Liver (tissue), 9 donors: ENCODE data around the gene OR51B4. TPM values are rescaled to one million over a fixed set of nuclear protein-coding genes. Genes with fewer than 3 reads are reported as not detected.

Experiments used
- DNase-seq: peaks from one replicate; pipeline ENCODE4 v3.0.0-alpha.2; 2017; ENCODE audit warnings: low spot score
- H3K27ac ChIP-seq, 2 donors: one replicate each; pipeline ENCODE4 v1.7.0; 2013; ENCODE audit warnings: inconsistent platforms in 2 of 2, low read length in 2 of 2, control low read depth in 1 of 2, low read depth in 1 of 2, mild to moderate bottlenecking in 1 of 2
- H3K27me3 ChIP-seq, 4 donors: one replicate each; pipeline versions ENCODE4 v1.6.1 to v1.7.0; 2013; ENCODE audit warnings: low read length in 3 of 4, inconsistent platforms in 1 of 4, mild to moderate bottlenecking in 1 of 4, moderate library complexity in 1 of 4; ENCODE audit not compliant: control insufficient read depth in 4 of 4, insufficient read depth in 4 of 4
- H3K36me3 ChIP-seq, 4 donors: one replicate each; pipeline versions ENCODE4 v1.6.1 to v1.7.0; 2013; ENCODE audit warnings: low read length in 3 of 4, mild to moderate bottlenecking in 3 of 4, low read depth in 1 of 4, moderate library complexity in 1 of 4; ENCODE audit not compliant: control insufficient read depth in 4 of 4, insufficient read depth in 3 of 4
- H3K4me1 ChIP-seq, 4 donors: one replicate each; pipeline versions ENCODE4 v1.6.1 to v1.7.0; 2013; ENCODE audit warnings: low read length in 3 of 4, mild to moderate bottlenecking in 3 of 4, moderate library complexity in 1 of 4; ENCODE audit not compliant: control insufficient read depth in 4 of 4, insufficient read depth in 4 of 4
- H3K4me3 ChIP-seq, 3 donors: one replicate each; pipeline versions ENCODE4 v1.6.1 to v1.7.0; 2013; ENCODE audit warnings: low read length in 3 of 3, control low read depth in 1 of 3, low read depth in 1 of 3, mild to moderate bottlenecking in 1 of 3
- H3K9ac ChIP-seq, 2 donors: one replicate each; pipeline ENCODE4 v1.7.0; 2013; ENCODE audit warnings: low read length in 2 of 2, mild to moderate bottlenecking in 2 of 2, moderate library complexity in 2 of 2, control low read depth in 1 of 2, low read depth in 1 of 2
- H3K9me3 ChIP-seq, 4 donors: one replicate each; pipeline versions ENCODE4 v1.6.1 to v1.7.0; 2013; ENCODE audit warnings: low read length in 3 of 4; ENCODE audit not compliant: control insufficient read depth in 4 of 4
- ATF3 ChIP-seq: IDR thresholded peaks from 2 replicates; pipeline ENCODE4 v1.6.1; 2016; ENCODE audit warnings: antibody characterized with exemption
- CTCF ChIP-seq: fragments of 150-350 bp; IDR thresholded peaks from 2 replicates; pipeline ENCODE4 v1.5.1; 2017; ENCODE audit warnings: improper control_type of control experiment, low read depth, low read length; ENCODE audit not compliant: missing input control
- EGR1 ChIP-seq, 2 donors: IDR thresholded peaks; 2 replicates each; pipeline ENCODE4 v1.6.1; 2016 to 2018; ENCODE audit warnings: antibody characterized with exemption in 2 of 2, low read depth in 2 of 2
- FOXA1 ChIP-seq: IDR thresholded peaks from 2 replicates; pipeline ENCODE4 v1.6.1; 2016; ENCODE audit warnings: antibody characterized with exemption
- FOXA2 ChIP-seq: IDR thresholded peaks from 2 replicates; pipeline ENCODE4 v1.6.1; 2016; ENCODE audit warnings: antibody characterized with exemption
- GABPA ChIP-seq, 2 donors: IDR thresholded peaks in 1 of 2; conservative IDR thresholded peaks in 1 of 2; 2 replicates each; pipeline ENCODE4 v1.6.1; 2016; ENCODE audit warnings: antibody characterized with exemption in 2 of 2, mild to moderate bottlenecking in 1 of 2, moderate library complexity in 1 of 2
- HNF4A ChIP-seq, 2 donors: conservative IDR thresholded peaks; 2 replicates each; pipeline ENCODE4 v1.6.1; 2016; ENCODE audit warnings: antibody characterized with exemption in 2 of 2, mild to moderate bottlenecking in 2 of 2
- HNF4G ChIP-seq: IDR thresholded peaks from 2 replicates; pipeline ENCODE4 v1.6.1; 2016; ENCODE audit warnings: antibody characterized with exemption
- JUND ChIP-seq, 2 donors: IDR thresholded peaks; 2 replicates each; pipeline ENCODE4 v1.6.1; 2016; ENCODE audit warnings: antibody characterized with exemption in 2 of 2
- NR2F2 ChIP-seq: IDR thresholded peaks from 2 replicates; pipeline ENCODE4 v1.6.1; 2016; ENCODE audit warnings: antibody characterized with exemption
- RAD21 ChIP-seq, 2 donors: IDR thresholded peaks; 2 replicates each; pipeline ENCODE4 v1.6.1; 2016; ENCODE audit warnings: antibody characterized with exemption in 2 of 2, mild to moderate bottlenecking in 2 of 2
- REST ChIP-seq: IDR thresholded peaks from 2 replicates; pipeline ENCODE4 v1.6.1; 2016; ENCODE audit warnings: antibody characterized with exemption, mild to moderate bottlenecking
- RXRA ChIP-seq, 2 donors: IDR thresholded peaks; 2 replicates each; pipeline ENCODE4 v1.6.1; 2017 to 2018; ENCODE audit warnings: antibody characterized with exemption in 2 of 2, mild to moderate bottlenecking in 1 of 2
- SP1 ChIP-seq: IDR thresholded peaks from 2 replicates; pipeline ENCODE4 v1.6.1; 2018; ENCODE audit warnings: antibody characterized with exemption, mild to moderate bottlenecking
- TAF1 ChIP-seq: conservative IDR thresholded peaks from 2 replicates; pipeline ENCODE4 v1.6.1; 2016; ENCODE audit warnings: antibody characterized with exemption, mild to moderate bottlenecking
- YY1 ChIP-seq: IDR thresholded peaks from 2 replicates; pipeline ENCODE4 v1.6.1; 2016; ENCODE audit warnings: antibody characterized with exemption, mild to moderate bottlenecking
- WGBS: extraction: QIAGEN DNeasy Blood & Tissue Kit; methylation state at CpG from one replicate; pipeline ENCODE4 v1.1.7; 2013; 5-methylcytosine and 5-hydroxymethylcytosine counted together
- polyA plus RNA-seq, 2 donors: library from polyadenylated mRNA; stranded (reverse) in 1 of 2; unstranded in 1 of 2; fragments of 200-250 nt in 1 of 2; fragments of >200 nt in 1 of 2; fragmentation: Nextera tagmentation in 1 of 2; extraction: Ambion mirVana in 1 of 2; gene quantifications; one replicate each; pipeline versions ENCODE4 v1.2.1 to v1.2.3, GENCODE V29; 2013 to 2015
- total RNA-seq, 2 donors: library from RNA; depleted of rRNA; stranded (reverse); fragments of >200 nt; gene quantifications; one replicate each; pipeline ENCODE4 v1.2.3, GENCODE V29; 2014
- TF ChIP-seq, protein P1 (sequence below): IDR thresholded peaks from 2 replicates; pipeline ENCODE4 v1.6.1; 2016; ENCODE audit warnings: antibody characterized with exemption
- TF ChIP-seq, protein P2 (sequence below): IDR thresholded peaks from 2 replicates; pipeline ENCODE4 v1.6.1; 2016; ENCODE audit warnings: antibody characterized with exemption
- donor health status: healthy.
- donor health status: healthy.
- donor health status: healthy.
- donor health status: healthy.
- donor health status: healthy.

Gene OR51B4
- total and polyA plus RNA-seq, 4 donors: not detected

- 54% methylated on average over 3 of the region's 3 CpGs for WGBS
- Histone ChIP-seq H3K36me3 (no peaks in the 10 kb centered on the region), H3K9ac (no peak overlapping the region), H3K4me1 (no peaks in the 10 kb centered on the region), H3K27ac (no peak overlapping the region), H3K9me3 (no peaks in the 10 kb centered on the region), H3K27me3 (no peaks in the 10 kb centered on the region), H3K4me3 (no peak overlapping the region)
- TF ChIP-seq, protein P1, sequence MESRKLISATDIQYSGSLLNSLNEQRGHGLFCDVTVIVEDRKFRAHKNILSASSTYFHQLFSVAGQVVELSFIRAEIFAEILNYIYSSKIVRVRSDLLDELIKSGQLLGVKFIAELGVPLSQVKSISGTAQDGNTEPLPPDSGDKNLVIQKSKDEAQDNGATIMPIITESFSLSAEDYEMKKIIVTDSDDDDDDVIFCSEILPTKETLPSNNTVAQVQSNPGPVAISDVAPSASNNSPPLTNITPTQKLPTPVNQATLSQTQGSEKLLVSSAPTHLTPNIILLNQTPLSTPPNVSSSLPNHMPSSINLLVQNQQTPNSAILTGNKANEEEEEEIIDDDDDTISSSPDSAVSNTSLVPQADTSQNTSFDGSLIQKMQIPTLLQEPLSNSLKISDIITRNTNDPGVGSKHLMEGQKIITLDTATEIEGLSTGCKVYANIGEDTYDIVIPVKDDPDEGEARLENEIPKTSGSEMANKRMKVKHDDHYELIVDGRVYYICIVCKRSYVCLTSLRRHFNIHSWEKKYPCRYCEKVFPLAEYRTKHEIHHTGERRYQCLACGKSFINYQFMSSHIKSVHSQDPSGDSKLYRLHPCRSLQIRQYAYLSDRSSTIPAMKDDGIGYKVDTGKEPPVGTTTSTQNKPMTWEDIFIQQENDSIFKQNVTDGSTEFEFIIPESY: no peak
- TF ChIP-seq GABPA (IDR thresholded peaks at IDR 0.05 in 1 of 2, conservative IDR thresholded peaks at IDR 0.05 in 1 of 2) (no peak), EGR1 (IDR thresholded peaks at IDR 0.05; ENCODE audit: low read depth in 2 of 2) (no peak), SP1 (no peak), RAD21 (IDR thresholded peaks at IDR 0.05) (no peak), FOXA2 (no peak), HNF4A (conservative IDR thresholded peaks at IDR 0.05) (no peak), RXRA (IDR thresholded peaks at IDR 0.05) (no peak), ATF3 (no peak), REST (no peak), NR2F2 (no peak), JUND (IDR thresholded peaks at IDR 0.05) (no peak), HNF4G (no peak), CTCF (no peak), TAF1 (no peak), FOXA1 (no peak), YY1 (no peak)
- TF ChIP-seq, protein P2, sequence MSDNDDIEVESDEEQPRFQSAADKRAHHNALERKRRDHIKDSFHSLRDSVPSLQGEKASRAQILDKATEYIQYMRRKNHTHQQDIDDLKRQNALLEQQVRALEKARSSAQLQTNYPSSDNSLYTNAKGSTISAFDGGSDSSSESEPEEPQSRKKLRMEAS: no peak
- no peak for DNase-seq
Observed at GRCh38 chr11:5300251-5300650, 1.5 kb downstream of the OR51B4 start.
